Neural progenitor cell (in vitro differentiated cells): ENCODE measurements around the gene CYB5A. TPM values are rescaled to one million over a fixed set of nuclear protein-coding genes. Genes with fewer than 3 reads are reported as not detected.

Experiments used
- DNase-seq: peaks from one replicate; pipeline ENCODE4 v3.0.0-alpha.2; 2016; ENCODE audit warnings: low spot score
- H2AFZ ChIP-seq: fragments of 200-600 bp; sonication (generic); replicated peaks from 2 replicates; pipeline ENCODE4 v1.6.1; 2016; ENCODE audit warnings: antibody characterized with exemption
- H3F3A ChIP-seq: fragments of 200-600 bp; sonication (generic); 2 replicates; pipeline ENCODE4 v1.6.1; 2016; ENCODE audit warnings: antibody characterized with exemption, low read depth
- H3K27ac ChIP-seq: fragments of 200-600 bp; sonication (generic); 2 replicates; pipeline ENCODE4 v1.5.1; 2016; ENCODE audit warnings: mild to moderate bottlenecking
- H3K27me3 ChIP-seq: fragments of 200-600 bp; sonication (generic); 2 replicates; pipeline ENCODE4 v1.6.1; 2016; ENCODE audit warnings: mild to moderate bottlenecking, moderate library complexity
- H3K36me3 ChIP-seq: fragments of 200-600 bp; sonication (generic); 2 replicates; pipeline ENCODE4 v1.5.1; 2016
- H3K4me1 ChIP-seq: fragments of 200-600 bp; sonication (generic); 2 replicates; pipeline ENCODE4 v1.6.1; 2016; ENCODE audit warnings: mixed run types
- H3K4me2 ChIP-seq: fragments of 200-600 bp; sonication (generic); 2 replicates; pipeline ENCODE4 v1.6.1; 2016
- H3K4me3 ChIP-seq: fragments of 200-600 bp; sonication (generic); 2 replicates; pipeline ENCODE4 v1.5.1; 2016
- H3K79me2 ChIP-seq: fragments of 200-600 bp; sonication (generic); 2 replicates; pipeline ENCODE4 v1.6.1; 2016; ENCODE audit warnings: low read depth
- H3K9ac ChIP-seq: fragments of 200-600 bp; sonication (generic); 2 replicates; pipeline ENCODE4 v1.6.1; 2016
- H3K9me3 ChIP-seq: fragments of 200-600 bp; sonication (generic); 2 replicates; pipeline ENCODE4 v1.5.1; 2016; ENCODE audit warnings: low read depth
- H4K20me1 ChIP-seq: fragments of 200-600 bp; sonication (generic); 2 replicates; pipeline ENCODE4 v1.6.1; 2016; ENCODE audit warnings: low read depth
- H3K27ac Mint-ChIP-seq: 3 replicates; pipeline ENCODE4 v1.8.0; 2021; ENCODE audit warnings: mixed read lengths
- H3K27me3 Mint-ChIP-seq: 2 replicates; pipeline ENCODE4 v1.8.0; 2022; ENCODE audit warnings: low read depth, mild to moderate bottlenecking, inconsistent platforms, moderate library complexity, mixed read lengths; ENCODE audit not compliant: insufficient read depth
- H3K36me3 Mint-ChIP-seq: 3 replicates; pipeline ENCODE4 v1.8.0; 2021; ENCODE audit warnings: mixed read lengths
- H3K4me1 Mint-ChIP-seq: 3 replicates; pipeline ENCODE4 v1.8.0; 2021; ENCODE audit warnings: mixed read lengths
- H3K4me3 Mint-ChIP-seq: 3 replicates; pipeline ENCODE4 v1.8.0; 2021; ENCODE audit warnings: mild to moderate bottlenecking, moderate library complexity, mixed read lengths
- H3K9me3 Mint-ChIP-seq: 3 replicates; pipeline ENCODE4 v1.8.0; 2020; ENCODE audit warnings: mixed read lengths
- EZH2 ChIP-seq: fragments of 200-600 bp; sonication (generic); IDR thresholded peaks from 2 replicates; pipeline ENCODE4 v1.6.1; 2017; ENCODE audit warnings: antibody characterized with exemption, mild to moderate bottlenecking, moderate library complexity
- EZH2phosphoT487 ChIP-seq: fragments of 200-600 bp; sonication (generic); IDR thresholded peaks from 2 replicates; pipeline ENCODE4 v1.6.1; 2017; ENCODE audit warnings: antibody characterized with exemption
- total RNA-seq: library from RNA; depleted of rRNA; stranded (reverse); fragments of >200 nt; gene quantifications from 2 replicates; pipeline ENCODE4 v1.2.3, GENCODE V29; 2015; ENCODE audit warnings: low replicate concordance
- TF ChIP-seq, protein P1 (sequence below): fragments of 200-600 bp; sonication (generic); IDR thresholded peaks from 2 replicates; pipeline ENCODE4 v1.5.1; 2017; ENCODE audit warnings: antibody characterized with exemption, mild to moderate bottlenecking

CYB5A gene, protein sequence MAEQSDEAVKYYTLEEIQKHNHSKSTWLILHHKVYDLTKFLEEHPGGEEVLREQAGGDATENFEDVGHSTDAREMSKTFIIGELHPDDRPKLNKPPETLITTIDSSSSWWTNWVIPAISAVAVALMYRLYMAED
- total RNA-seq: 28.2 and 33.7 TPM in 2 replicates

DNA sequence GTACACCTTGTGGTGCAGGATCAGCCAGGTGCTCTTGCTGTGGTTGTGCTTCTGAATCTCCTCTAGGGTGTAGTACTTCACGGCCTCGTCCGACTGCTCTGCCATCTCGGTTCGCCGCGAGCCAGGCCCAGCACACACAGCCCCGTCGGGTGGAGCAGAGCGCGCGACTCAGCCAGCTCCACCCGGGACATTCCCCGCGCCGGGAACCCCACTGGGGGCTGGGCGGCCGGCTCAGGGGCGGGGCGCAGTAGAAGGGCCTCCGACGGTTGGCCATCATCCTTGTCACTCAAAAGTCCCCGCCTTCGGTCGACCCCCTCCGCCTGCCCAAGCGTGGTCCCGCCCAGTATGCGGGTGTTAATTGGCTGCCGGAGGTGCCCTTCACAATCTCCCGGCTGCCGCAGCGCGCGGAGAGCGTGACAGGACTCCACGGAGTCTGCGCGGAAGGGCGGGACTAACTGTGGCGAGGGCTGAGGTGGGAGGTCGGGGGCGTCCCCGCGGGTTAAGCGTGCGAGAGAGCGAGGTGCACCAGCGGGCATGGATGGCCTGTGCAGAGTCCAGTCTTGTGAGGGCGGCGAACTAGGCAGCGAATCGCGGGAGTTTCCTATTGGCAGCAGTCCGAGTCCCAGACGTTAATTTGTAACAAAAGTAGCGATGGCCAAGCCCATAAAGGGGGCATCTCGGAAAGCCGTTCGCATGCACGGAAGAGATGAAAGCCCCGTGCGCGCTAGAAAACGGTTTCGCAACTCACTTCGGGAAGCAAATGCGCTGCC, at the start of gene CYB5A:
TSS of gene CYB5A (minus strand) at position 193 of the 770 bp plus-strand sequence. CDS start at position 105, 88 bp downstream.
- peak within 1 kb of the TSS; percentile 88 for H3K4me3 ChIP-seq
- no peaks in the 10 kb centered on the region for H3F3A ChIP-seq
- no peaks in the 10 kb centered on the region for H3K36me3 ChIP-seq
- H4K20me1 ChIP-seq: no peaks in the 10 kb centered on the region
- Mint-ChIP-seq H3K27me3 (peaks cover 5% of the 10 kb centered on the region), H3K4me1 (peaks cover 6% of the 10 kb centered on the region), H3K27ac (no peak within 1 kb of the TSS), H3K9me3 (peaks cover 2% of the 10 kb centered on the region), H3K4me3 (peak within 1 kb of the TSS; percentile 93), H3K36me3 (peaks cover 1% of the 10 kb centered on the region)
- H3K27me3 ChIP-seq: peaks cover 22% of the 10 kb centered on the region
- H3K79me2 ChIP-seq: no peaks in the 10 kb centered on the region
- H3K9me3 ChIP-seq: peaks cover 5% of the 10 kb centered on the region
- peak; percentile 96 for DNase-seq
- no peak within 1 kb of the TSS for H3K27ac ChIP-seq
- no peak for TF ChIP-seq EZH2
- TF ChIP-seq, protein P1, sequence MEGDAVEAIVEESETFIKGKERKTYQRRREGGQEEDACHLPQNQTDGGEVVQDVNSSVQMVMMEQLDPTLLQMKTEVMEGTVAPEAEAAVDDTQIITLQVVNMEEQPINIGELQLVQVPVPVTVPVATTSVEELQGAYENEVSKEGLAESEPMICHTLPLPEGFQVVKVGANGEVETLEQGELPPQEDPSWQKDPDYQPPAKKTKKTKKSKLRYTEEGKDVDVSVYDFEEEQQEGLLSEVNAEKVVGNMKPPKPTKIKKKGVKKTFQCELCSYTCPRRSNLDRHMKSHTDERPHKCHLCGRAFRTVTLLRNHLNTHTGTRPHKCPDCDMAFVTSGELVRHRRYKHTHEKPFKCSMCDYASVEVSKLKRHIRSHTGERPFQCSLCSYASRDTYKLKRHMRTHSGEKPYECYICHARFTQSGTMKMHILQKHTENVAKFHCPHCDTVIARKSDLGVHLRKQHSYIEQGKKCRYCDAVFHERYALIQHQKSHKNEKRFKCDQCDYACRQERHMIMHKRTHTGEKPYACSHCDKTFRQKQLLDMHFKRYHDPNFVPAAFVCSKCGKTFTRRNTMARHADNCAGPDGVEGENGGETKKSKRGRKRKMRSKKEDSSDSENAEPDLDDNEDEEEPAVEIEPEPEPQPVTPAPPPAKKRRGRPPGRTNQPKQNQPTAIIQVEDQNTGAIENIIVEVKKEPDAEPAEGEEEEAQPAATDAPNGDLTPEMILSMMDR: peak; percentile 24
- H3K9ac ChIP-seq: no peak within 1 kb of the TSS
- H3K4me2 ChIP-seq: peak within 1 kb of the TSS; percentile 97
- peak within 1 kb of the TSS; percentile 89 for H2AFZ ChIP-seq
- no peaks in the 10 kb centered on the region for H3K4me1 ChIP-seq

DNA sequence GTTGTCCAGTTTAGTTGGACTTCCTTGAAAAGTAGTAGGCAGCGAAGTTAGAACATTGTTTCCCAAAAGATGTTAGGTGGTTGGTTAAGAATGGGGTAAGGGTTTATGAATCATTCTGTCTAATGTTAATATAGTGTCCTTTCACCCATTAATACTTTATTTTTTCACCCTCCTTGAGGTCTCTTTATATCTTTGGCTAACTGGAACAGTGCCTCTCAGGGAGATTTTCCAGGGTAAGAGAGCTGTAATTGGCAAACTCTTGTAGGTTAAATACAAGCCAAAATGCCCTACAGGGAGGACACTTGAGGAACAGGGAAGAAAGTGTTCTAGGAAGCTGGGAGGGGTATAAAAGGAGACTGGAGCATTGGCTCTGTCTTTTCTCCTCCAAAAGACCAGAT, 46.1 kb upstream of the CYB5A start:
- Histone ChIP-seq H3K9me3 (peaks cover 3% of the 10 kb centered on the region), H3K36me3 (no peaks in the 10 kb centered on the region), H3K4me1 (peaks cover 4% of the 10 kb centered on the region), H3K27me3 (no peaks in the 10 kb centered on the region), H3F3A (no peaks in the 10 kb centered on the region), H3K4me3 (no peak overlapping the region), H3K4me2 (no peak overlapping the region), H3K27ac (no peak overlapping the region), H3K79me2 (no peaks in the 10 kb centered on the region), H2AFZ (peak overlapping the region; percentile 23), H3K9ac (no peak overlapping the region), H4K20me1 (no peaks in the 10 kb centered on the region)
- Mint-ChIP-seq H3K4me3 (no peak overlapping the region), H3K9me3 (no peaks in the 10 kb centered on the region), H3K27ac (no peak overlapping the region), H3K4me1 (no peaks in the 10 kb centered on the region), H3K36me3 (no peaks in the 10 kb centered on the region), H3K27me3 (no peaks in the 10 kb centered on the region)
- no peak for DNase-seq
- TF ChIP-seq, protein P1: no peak
- no peak for TF ChIP-seq EZH2
- TF ChIP-seq EZH2phosphoT487: no peak

DNA sequence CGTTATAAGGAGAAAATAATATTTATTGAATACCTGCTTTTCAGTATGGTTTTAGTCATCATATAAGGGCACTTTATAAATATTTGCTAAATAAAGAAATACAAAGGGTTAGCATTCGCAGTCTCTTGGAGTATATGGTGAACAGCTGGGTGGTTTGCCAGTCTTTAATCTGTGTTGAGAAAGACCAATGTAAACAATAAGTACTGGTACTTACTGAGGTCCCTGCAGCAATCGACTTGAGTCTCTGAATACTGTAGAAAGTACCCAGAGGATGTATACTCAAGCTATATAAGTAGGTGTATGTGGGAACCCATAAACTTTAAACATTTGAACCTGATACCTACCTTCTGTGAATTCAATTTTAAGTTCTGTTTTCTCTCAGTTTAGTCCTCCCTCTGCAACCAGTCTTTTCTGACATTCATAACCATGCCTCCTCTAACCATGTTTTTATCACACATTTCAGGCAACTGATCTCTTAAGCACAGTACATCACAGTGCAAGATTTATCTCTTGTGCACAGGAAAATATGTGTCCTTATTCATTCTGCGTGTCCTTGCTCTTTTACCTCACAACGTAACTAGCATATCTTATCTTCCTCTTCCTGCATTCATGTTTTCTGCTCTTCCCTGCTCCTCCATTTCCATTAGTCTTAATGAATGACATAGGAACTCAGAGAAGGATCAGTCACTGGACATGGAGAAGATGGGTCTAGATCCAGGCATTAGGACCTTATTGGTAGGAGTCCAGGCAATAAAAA, 45.6 kb upstream of the CYB5A start:
- Histone ChIP-seq H3K4me1 (peaks cover 4% of the 10 kb centered on the region), H3K9me3 (peaks cover 3% of the 10 kb centered on the region), H3K4me2 (no peak overlapping the region), H3K79me2 (no peaks in the 10 kb centered on the region), H3K36me3 (no peaks in the 10 kb centered on the region), H3K27me3 (no peaks in the 10 kb centered on the region), H3K4me3 (no peak overlapping the region), H2AFZ (peak overlapping the region; percentile 23), H3K27ac (no peak overlapping the region), H3F3A (no peaks in the 10 kb centered on the region), H4K20me1 (no peaks in the 10 kb centered on the region), H3K9ac (no peak overlapping the region)
- Mint-ChIP-seq H3K4me1 (no peaks in the 10 kb centered on the region), H3K36me3 (no peaks in the 10 kb centered on the region), H3K9me3 (no peaks in the 10 kb centered on the region), H3K4me3 (no peak overlapping the region), H3K27ac (no peak overlapping the region), H3K27me3 (no peaks in the 10 kb centered on the region)
- TF ChIP-seq, protein P1: no peak
- TF ChIP-seq EZH2phosphoT487 (no peak), EZH2 (no peak)
- no peak for DNase-seq
